COR-L47 (cell line): ENCODE measurements around the gene SMIM22.
A peak's percentile ranks its signal among the peaks of the same experiment; 100 is the strongest.

Experiments
- DNase-seq: peaks from one replicate; lab custom pipeline; 2025; lab: John Stamatoyannopoulos, UW

The SMIM22 gene

GRCh38 chr16:4795181-4795827, at the start of gene SMIM22:
TSS of gene SMIM22 (plus strand) at chr16:4795369. CDS start at chr16:4795735, 366 bp downstream.
- peak; percentile 72 for DNase-seq

DNA sequence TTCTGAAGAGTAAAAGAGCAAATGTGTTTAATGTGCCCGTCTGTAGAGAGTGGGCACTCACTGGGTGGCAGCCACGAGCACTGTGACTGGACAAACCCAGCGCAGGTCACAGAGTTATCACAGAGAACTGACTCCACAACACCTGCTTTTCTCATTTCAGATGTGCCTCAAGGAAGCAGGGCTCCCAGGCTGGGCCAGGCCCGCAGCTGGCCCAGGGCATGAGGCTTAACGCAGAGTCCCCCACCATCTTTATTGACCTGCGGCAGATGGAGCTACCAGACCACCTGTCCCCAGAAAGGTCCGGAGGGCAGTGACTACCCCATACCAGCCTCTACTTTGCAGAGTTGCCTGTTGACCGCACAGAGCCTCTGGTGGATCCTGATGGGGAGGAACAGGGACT, 49.0 kb upstream of the SMIM22 start:
- DNase-seq = no peak

- no peak for DNase-seq
These were observed 48.1 kb upstream of the SMIM22 start for GRCh38 chr16:4746991-4747574.

DNA sequence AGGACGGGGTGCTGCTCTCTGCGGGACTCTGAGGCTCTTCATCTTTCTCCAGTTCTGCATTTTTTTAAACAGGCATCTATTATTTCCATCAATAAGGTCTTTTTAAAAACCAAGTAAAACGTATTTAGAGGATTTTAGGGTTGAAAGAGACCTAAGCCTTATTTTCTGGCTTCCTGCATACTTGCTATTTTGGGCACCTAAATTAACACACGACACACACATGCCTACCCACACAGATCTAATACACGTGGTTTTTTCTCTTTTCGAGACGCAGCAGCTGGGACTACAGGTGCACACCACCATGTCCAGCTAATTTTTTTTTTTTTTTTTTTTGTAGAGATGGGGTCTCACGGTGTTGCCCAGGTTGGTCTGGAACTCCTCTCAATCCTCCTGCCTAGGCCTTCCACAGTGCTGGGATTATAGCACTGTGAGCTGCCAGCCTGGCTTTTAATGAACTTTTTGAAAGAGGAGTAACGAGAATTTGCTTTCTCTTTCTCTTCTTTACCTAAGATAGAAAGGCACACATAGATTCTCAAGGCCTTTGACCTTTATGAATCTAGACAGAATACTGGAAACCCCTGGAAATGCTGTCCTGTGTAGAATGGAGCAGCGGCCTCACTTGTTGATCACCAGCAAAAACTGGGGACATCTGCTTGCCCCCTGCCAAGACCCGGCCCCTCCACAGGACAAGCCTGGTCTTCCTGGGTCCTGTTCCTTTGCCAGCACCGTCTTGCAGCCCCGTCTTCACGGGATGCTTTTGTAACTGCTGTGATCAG, 47.1 kb upstream of the SMIM22 start:
- DNase-seq = no peak

DNA sequence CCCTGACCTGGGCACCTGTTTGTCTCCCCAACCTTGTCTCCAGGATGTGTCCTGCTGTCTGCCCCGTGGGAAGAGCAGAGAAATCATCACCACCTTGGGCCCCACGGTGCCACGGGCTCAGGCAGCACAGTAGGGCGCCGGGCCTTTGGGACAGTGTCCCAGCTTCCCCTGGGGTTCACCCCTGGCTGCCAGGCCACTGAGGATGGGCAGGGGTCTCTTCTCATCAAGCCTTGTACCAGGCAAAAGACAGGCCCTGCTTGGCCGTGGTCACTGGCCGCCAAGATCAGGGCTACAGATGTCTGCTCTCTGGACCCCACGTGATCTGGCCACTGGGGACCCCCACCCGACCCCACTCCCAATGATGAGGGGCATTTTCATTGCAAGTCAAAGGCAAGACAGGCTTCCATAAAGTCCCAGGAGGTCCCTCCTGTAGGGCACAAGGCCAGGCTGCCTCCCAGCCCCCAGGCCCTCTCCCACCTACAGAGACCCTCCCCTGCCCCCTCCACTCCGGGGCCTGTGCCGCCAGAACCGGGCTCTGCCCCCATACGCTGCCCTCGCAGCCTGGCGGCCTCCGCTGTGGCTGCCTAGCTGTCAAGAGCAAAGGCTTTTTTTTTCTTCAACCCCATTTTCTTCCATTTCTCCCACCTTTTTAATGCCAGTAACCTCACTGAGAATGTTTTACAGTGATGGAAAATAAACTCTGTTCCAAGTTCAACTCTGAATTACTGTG, 46.3 kb upstream of the SMIM22 start:
- no peak for DNase-seq

DNA sequence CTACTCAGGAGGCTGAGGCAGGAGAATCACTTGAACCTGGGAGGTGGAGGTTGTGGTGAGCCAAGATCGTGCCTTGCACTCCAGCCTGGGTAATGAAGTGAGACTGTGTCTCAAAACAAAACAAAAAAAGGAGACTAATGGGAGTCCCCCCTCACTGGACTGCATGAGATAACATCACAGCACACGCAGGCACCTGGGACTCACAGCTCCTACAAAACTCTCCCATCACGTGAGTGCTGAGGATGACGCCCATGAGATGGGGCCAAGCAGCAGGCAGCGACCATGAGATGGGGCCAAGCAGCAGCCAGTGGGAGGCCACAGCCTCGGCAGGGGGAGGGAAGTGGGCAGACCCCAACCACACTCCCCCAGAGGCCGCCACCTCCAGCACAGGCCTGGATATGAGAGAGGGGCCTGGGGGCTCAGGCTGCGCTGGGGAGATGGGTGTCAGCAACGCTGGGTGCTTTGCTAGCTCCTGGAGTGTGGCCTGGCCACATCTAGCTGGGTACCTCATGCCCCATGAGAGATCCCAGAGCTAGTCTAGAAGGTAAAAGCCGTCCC, 45.4 kb upstream of the SMIM22 start:
- DNase-seq = no peak

- no peak for DNase-seq
These were observed 44.3 kb upstream of the SMIM22 start for GRCh38 chr16:4750896-4751295.

DNA sequence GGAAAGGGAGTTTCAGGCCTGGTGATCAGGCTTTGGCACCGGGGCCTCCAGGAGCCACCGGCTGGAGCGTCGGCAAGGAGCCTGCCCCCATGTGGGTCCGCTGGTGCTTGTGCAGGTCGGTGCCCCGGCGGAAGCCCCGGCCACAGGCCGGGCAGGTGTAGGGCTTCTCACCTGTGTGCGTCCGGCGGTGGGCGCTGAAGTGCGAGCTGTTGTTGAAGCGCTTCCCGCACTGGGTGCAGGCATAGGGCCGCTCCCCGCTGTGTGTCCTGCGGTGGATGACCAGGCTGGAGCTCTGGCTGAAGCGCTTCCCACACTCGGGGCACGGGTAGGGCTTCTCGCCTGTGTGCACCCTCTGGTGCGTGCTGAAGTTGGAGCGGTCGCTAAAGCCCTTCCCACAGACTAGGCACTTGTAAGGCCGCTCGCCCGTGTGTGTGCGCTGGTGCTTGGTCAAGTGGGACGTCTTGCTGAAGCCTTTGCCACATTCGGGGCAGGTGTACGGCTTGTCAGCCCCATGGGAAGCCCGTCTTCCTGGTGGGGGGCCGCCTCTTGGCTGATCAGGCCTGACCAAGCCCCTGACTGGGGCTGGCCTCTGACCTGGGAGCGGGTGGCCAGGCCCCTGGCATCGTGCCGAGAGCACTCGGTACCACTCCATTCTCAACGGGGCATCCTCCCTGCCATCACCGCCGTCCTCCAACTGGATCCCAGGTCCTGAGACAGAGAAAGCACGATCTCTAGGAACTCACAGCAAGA, 42.6 kb upstream of the SMIM22 start:
- DNase-seq = no peak

DNA sequence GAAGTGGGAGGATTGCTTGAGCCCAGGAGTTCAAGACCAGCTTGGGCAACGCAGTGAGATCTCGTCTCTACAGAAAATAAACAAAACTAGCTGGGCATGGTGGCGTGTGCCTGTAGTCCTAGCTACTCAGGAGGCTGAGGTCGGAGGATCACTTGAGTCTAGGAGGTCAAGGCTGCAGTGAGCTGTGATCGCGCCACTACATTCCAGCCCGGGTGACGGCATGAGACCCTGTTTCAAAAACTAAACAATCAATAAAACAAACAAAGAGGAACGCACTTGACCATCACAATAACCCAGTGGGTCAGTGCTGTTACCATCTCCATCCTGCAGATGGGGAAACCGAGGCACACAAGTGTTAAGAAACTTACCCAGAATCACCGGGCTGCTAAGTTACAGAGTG, 41.9 kb upstream of the SMIM22 start:
- no peak for DNase-seq

GRCh38 chr16:4754865-4755264, 40.3 kb upstream of the SMIM22 start:
- DNase-seq = no peak

DNA sequence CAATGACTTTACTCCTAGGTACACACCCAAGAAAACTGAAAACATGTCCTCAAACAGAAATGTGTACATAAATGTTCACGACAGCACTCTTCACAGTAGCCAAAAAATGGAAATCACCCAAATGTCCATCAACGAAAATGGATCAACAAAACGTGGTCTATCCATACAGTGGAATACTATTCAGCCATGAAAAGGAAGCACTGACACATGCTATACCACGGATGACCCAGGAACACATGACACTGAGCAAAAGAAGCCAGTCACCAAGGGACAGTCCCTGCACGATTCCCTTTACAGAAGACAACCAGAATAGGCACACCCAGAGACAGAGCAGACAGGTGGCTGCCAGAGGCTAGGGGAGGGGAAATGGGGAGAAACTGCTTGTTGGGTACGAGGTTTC, 39.5 kb upstream of the SMIM22 start:
- DNase-seq = no peak

- no peak for DNase-seq
These were observed 34.8 kb upstream of the SMIM22 start for GRCh38 chr16:4760221-4760910.

DNA sequence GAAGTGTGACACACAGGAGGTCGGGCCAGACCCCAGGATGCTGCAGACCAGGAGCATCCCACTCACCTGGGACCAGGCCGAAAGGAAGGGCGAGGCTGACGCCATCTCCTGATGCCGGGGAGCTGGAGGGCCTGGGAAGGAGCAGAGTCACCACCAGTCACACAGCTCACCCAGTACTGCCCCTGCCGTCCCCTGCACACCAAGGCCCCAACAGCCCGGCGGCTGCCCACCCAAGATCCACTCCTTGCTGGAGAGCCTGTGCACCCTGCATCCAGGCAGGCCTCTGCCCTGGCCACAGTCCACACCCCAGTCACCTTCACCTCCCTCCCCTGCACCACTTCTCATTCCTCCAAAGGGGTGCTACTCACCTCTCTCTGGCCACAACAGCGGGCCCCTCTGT, 33.0 kb upstream of the SMIM22 start:
- DNase-seq = no peak

DNA sequence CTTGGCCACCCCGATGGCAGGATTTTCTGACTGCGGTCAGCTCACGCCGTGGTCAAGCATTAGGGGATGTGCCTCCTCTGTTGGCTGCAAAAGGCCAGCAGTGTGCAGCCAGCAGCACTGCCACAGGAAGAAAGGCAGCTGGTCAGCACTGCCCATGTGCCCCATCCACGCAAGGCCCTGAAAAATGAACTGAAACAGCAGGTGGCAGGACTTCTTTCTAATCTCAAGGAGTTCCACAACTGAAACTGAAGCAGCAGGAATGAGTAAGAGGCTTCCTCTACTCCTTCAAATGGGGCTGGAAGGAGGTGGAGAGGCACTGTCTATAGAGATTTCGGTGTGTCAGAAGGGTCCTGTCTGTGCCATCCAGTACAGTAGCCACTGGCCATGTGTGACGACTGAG, 31.4 kb upstream of the SMIM22 start:
- no peak for DNase-seq

DNA sequence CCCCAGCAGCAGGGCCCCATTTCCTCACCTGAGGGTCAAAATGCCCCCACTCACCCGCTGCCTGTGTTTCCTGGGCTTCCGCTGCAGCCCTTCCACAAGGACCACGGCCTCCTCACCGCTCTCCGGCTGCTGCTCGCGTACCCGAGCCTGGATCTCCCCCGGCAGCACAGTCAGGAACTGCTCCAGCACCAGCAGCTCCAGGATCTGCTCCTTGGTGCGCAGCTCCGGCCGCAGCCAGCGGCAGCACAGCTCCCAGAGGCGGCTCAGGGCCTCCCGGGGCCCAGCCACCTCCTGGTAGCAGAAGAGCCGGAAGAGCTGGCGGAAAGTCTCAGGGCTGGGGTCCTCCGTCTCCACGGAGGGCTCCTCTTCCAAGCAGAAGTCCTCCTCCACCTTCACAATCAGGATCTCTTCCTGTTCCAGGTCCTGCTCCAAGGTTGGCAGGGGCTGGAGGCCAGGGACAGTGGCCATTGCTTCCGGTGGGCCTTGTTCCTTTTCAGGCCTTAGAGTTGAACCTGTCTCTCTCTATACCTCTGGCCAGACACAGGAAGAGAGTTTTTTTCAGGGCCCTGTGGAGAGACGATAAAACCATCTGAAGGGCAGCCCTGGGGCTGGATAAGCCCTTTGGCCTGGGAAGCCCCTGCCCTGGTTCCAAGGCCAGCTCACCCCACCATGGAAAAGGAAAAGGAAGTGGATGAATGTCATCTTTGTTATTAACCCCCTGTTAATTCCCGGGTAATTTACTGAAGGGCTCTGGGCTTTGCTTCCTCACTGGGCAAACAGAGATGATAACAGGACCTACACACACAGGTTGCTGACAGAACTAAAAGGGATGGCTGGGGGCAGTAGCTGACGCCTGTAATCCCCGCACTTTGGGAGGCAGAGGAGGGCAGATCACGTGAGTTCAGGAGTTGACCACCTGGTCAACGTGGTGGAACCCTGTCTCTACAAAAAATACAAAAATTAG, 29.4 kb upstream of the SMIM22 start:
- DNase-seq = no peak

DNA sequence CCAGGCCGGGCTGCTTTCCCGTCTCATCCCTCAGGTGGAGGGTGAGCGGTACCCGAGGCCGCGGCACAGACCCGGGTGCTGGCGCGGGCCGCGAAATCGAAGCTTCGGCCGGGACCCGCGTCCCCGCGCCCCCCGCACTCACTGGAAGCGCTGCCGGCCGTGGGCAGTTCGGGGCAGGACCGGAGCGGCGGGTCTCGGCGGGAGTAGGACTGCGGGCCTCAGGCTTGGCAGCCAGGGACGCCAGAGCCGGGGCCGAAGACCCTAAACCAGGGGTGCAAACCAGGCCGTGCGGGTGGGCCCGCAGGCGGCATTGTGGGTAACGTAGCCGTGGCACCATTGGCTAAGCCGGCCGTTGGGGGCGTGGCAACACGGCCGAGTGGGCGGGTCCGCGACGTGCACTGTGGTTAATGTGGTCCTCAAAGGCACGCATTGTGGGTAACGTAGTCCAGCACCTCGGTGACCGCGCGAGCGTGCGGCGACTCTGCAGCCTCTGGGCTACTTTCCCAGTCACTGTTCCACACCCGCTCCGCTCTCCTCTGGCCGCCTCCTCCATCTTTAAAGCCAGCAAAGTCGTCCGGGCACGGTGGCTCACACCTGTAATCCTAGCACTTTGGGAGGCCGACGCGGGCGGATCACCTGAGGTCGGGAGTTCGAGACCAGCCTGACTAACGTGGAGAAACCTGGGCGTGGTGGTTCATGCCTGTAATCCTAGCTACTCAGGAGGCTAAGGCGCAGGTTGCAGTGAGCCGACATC, 28.1 kb upstream of the SMIM22 start, which contains the start of gene ZNF500:
TSS of gene ZNF500 (minus strand) at position 288 of the 754 bp plus-strand sequence. CDS start 1,184 bp downstream, outside the sequence.
- DNase-seq = peak; percentile 95

DNA sequence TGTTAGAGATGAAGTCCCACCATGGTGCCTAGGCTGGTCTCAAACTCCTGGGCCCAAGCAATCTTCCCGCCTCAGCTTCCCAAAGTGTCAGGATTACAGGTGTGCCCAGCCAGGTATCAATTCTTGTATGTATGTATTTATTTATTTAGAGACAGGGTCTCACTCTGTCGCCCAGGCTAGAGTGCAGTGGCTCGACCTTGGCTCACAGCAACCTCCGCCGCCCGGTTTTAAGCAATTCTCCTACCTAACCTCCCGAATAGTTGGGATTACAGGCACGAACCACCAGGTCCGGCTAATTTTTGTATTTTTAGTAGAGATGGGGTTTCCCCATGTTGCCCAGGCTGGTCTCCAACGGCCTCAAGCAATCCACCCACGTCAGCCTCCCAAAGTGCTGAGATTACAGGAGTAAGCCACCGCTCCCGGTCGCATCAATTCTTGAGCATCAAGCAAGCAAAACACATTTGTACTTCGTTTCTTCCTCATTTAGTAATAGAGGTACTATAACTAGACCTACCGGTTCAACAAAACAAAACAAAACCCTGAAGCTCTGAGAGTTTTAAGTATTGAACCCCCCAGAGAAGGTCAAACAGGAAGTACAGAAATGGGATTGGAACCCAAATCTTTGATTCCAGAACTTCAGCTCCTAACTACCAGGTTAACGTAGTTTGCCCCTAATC, 27.2 kb upstream of the SMIM22 start:
- DNase-seq = no peak
